22Rv1 (cell line): ENCODE results near the gene TNS2.

ENCODE experiments used
- H3K27ac ChIP-seq: fragments of 450-650 bp; 2 replicates; pipeline ENCODE4 v1.5.1; 2017
- CTCF ChIP-seq: fragments of 450-650 bp; IDR thresholded peaks from 2 replicates; pipeline ENCODE4 v1.5.1; 2017; ENCODE audit warnings: mild to moderate bottlenecking
- ZFX ChIP-seq: fragments of 450-650 bp; IDR thresholded peaks from 2 replicates; pipeline ENCODE4 v1.6.1; 2017; ENCODE audit warnings: antibody characterized with exemption, borderline replicate concordance

TNS2 gene

GRCh38 chr12:53031616-53032015 is 18.2 kb upstream of the TNS2 start:
- TF ChIP-seq CTCF (no peak; the same call in none of the 2 replicates), ZFX (no peak)
- H3K27ac ChIP-seq, result peak overlapping the region; percentile 25

GRCh38 chr12:53033832-53034231 is 16.0 kb upstream of the TNS2 start:
- 0 out of 2 replicates have a peak overlapping the region, but pooled peaks have one; percentile 4 for H3K27ac ChIP-seq

GRCh38 chr12:53034459-53034858 is 15.4 kb upstream of the TNS2 start:
- H3K27ac ChIP-seq, result 0 out of 2 replicates have a peak overlapping the region, but pooled peaks have one; percentile 4
- TF ChIP-seq CTCF (no peak), ZFX (no peak)

GRCh38 chr12:53036802-53037201 is 13.1 kb upstream of the TNS2 start:
- TF ChIP-seq CTCF (no peak), ZFX (no peak)
- H3K27ac ChIP-seq, result peak overlapping the region; percentile 4; the same call in 1 of the 2 replicates

GRCh38 chr12:53039851-53040250 is 10.0 kb upstream of the TNS2 start:
- H3K27ac ChIP-seq, result peak overlapping the region; percentile 12
- TF ChIP-seq CTCF (no peak), ZFX (no peak)

- H3K27ac ChIP-seq, result peak overlapping the region; percentile 100
- no peak for TF ChIP-seq CTCF
- TF ChIP-seq ZFX, result no peak
Observed at GRCh38 chr12:53042607-53043454, 7.0 kb upstream of the TNS2 start.

GRCh38 chr12:53044052-53044581 is 5.7 kb upstream of the TNS2 start:
- peak overlapping the region; percentile 100 for H3K27ac ChIP-seq

More at GRCh38 chr12:53044052-53044581, 5.7 kb upstream of the TNS2 start:
- TF ChIP-seq CTCF, result no peak
- TF ChIP-seq ZFX, result no peak
